AG10803 (cell line): ENCODE data around the gene ANKRD44.
A peak's percentile ranks its signal among the peaks of the same experiment; 100 is the strongest.
"Not testable (repeated sequence)": the region's sequence is repeated elsewhere in the genome, so short reads cannot be mapped to it uniquely, and the experiment has no call there.

ENCODE experiments used
- DNase-seq: peaks from one replicate; pipeline ENCODE4 v3.0.0; 2010; ENCODE audit warnings: low read depth
- H3K4me3 ChIP-seq: 2 replicates; pipeline ENCODE4 v1.5.1; 2011; ENCODE audit warnings: mild to moderate bottlenecking, low read length, control low read depth
- CTCF ChIP-seq: conservative IDR thresholded peaks from 2 replicates; pipeline ENCODE4 v1.5.1; 2011; ENCODE audit warnings: mild to moderate bottlenecking, low read length, control low read depth, inconsistent platforms

Gene ANKRD44

GRCh38 chr2:197294260-197294659, 16.3 kb downstream of the ANKRD44 start:
- DNase-seq, result peak; percentile 13
- H3K4me3 ChIP-seq, result no peak overlapping the region
- no peak for TF ChIP-seq CTCF

GRCh38 chr2:197293252-197294007, 17.1 kb downstream of the ANKRD44 start:
- DNase-seq, result no peak
- TF ChIP-seq CTCF, result no peak
- no peak overlapping the region for H3K4me3 ChIP-seq

- DNase-seq, result no peak
- TF ChIP-seq CTCF, result no peak
- H3K4me3 ChIP-seq, result no peak overlapping the region
Observed at GRCh38 chr2:197292619-197293018, 18.0 kb downstream of the ANKRD44 start.

GRCh38 chr2:197287596-197287932, 23.0 kb downstream of the ANKRD44 start:
- not testable (repeated sequence) for DNase-seq, H3K4me3 ChIP-seq

- no peak overlapping the region for H3K4me3 ChIP-seq
- peak; percentile 90 for DNase-seq
- TF ChIP-seq CTCF, result no peak
Observed at GRCh38 chr2:197286805-197287595, 23.6 kb downstream of the ANKRD44 start.

GRCh38 chr2:197285361-197285760, 25.2 kb downstream of the ANKRD44 start:
- no peak for TF ChIP-seq CTCF
- no peak for DNase-seq
- no peak overlapping the region for H3K4me3 ChIP-seq

- no peak for TF ChIP-seq CTCF
- H3K4me3 ChIP-seq, result no peak overlapping the region
- DNase-seq, result no peak
Observed at GRCh38 chr2:197284956-197285355, 25.6 kb downstream of the ANKRD44 start.
